Panc1 (cell line): Measurements from ENCODE around the gene STAT5A. TPM values are rescaled to one million over a fixed set of nuclear protein-coding genes. Genes with fewer than 3 reads are reported as not detected.
A peak's percentile ranks its signal among the peaks of the same experiment; 100 is the strongest.

Experiments
- ATAC-seq: fragments of 200-7000 bp; cut with Tn5 transposase; 2 replicates; pipeline ENCODE4 v1.9.1; 2020; ENCODE audit warnings: mild to moderate bottlenecking, moderate library complexity
- BruUV-seq: library from RNA; stranded (reverse); fragments of 400-500 nt; replicated peaks from 2 replicates; lab custom pipeline; 2021; lab: Mats Ljungman, UMichigan
- CTCF ChIA-PET: fragments of 300-600 bp; sonication (Branson Sonifier 250); formaldehyde crosslinking; loops from one replicate; lab custom pipeline; 2022; ENCODE audit warnings: antibody characterized with exemption; lab: Charles Lee
- POLR2A ChIA-PET: fragments of 300-600 bp; sonication (Branson Sonifier 250); formaldehyde crosslinking; loops from one replicate; lab custom pipeline; 2022; ENCODE audit warnings: antibody characterized with exemption; lab: Charles Lee
- DNase-seq: peaks from one replicate; pipeline ENCODE4 v3.0.0-alpha.2; 2010; ENCODE audit warnings: low read depth, low spot score
- H3K27ac ChIP-seq: 2 replicates; pipeline ENCODE4 v1.5.1; 2011; ENCODE audit warnings: mild to moderate bottlenecking, low read length, inconsistent platforms
- H3K27me3 ChIP-seq: fragments of 200-500 bp; sonication (Bioruptor generic); 2 replicates; pipeline ENCODE4 v1.6.0; 2014; ENCODE audit warnings: low read length, inconsistent platforms; ENCODE audit not compliant: control insufficient read depth, insufficient read depth
- H3K36me3 ChIP-seq: fragments of 200-500 bp; sonication (Bioruptor generic); 2 replicates; pipeline ENCODE4 v1.5.1; 2014; ENCODE audit warnings: inconsistent platforms, mild to moderate bottlenecking, low read length, moderate library complexity; ENCODE audit not compliant: control insufficient read depth, insufficient read depth
- H3K4me1 ChIP-seq: 2 replicates; pipeline ENCODE4 v1.5.1; 2011; ENCODE audit warnings: inconsistent platforms, mild to moderate bottlenecking, low read length, moderate library complexity; ENCODE audit not compliant: control insufficient read depth, insufficient read depth
- H3K4me3 ChIP-seq, 2 experiments: 2 replicates each; pipeline ENCODE4 v1.5.1; 2011 to 2012; ENCODE audit warnings: low read depth in 2 of 2, low read length in 2 of 2, mild to moderate bottlenecking in 2 of 2, inconsistent platforms in 1 of 2, moderate library complexity in 1 of 2
- H3K9me3 ChIP-seq: fragments of 200-500 bp; sonication (Bioruptor generic); 2 replicates; pipeline ENCODE4 v1.5.1; 2014; ENCODE audit warnings: low read depth, mild to moderate bottlenecking, inconsistent platforms, low read length, moderate library complexity; ENCODE audit not compliant: control insufficient read depth, insufficient read depth
- POLR2AphosphoS5 ChIP-seq: IDR thresholded peaks from 2 replicates; pipeline ENCODE4 v1.6.1; 2012; ENCODE audit warnings: mild to moderate bottlenecking, low read depth, low read length, moderate library complexity
- SIN3A ChIP-seq: IDR thresholded peaks from 2 replicates; pipeline ENCODE4 v1.6.1; 2012; ENCODE audit warnings: low read depth, mild to moderate bottlenecking, low read length, moderate library complexity, borderline replicate concordance; ENCODE audit not compliant: insufficient read depth
- TCF7L2 ChIP-seq: IDR thresholded peaks from 2 replicates; pipeline ENCODE4 v1.6.1; 2011; ENCODE audit warnings: mild to moderate bottlenecking, low read depth, low read length, inconsistent platforms
- in situ Hi-C: cut with HindIII; loops from 2 replicates; pipeline ENCODE4 v1.10.0; 2016; ENCODE audit warnings: low sequenced_read_pairs, low pct_unique_long_range_greater_than_20kb
- intact Hi-C: fragments of 100-400 bp; cut with micrococcal nuclease; formaldehyde crosslinking; loops from one replicate; pipeline ENCODE4 v1.10.0; 2022; ENCODE audit not compliant: unreplicated experiment
- total RNA-seq: library from RNA; stranded (reverse); gene quantifications from one replicate; pipeline ENCODE4 v1.2.1, GENCODE V29; 2021; ENCODE audit not compliant: unreplicated experiment
- TF ChIP-seq, protein P1 (sequence below), 2 experiments: IDR thresholded peaks; 2 replicates each; pipeline ENCODE4 v1.6.1; 2011 to 2012; ENCODE audit warnings: low read depth in 2 of 2, control low read depth in 1 of 2, low read length in 1 of 2, mild to moderate bottlenecking in 1 of 2, moderate library complexity in 1 of 2; ENCODE audit not compliant: insufficient read depth in 1 of 2
- TF ChIP-seq, protein P2 (sequence below): fragments of 450-650 bp; IDR thresholded peaks from 2 replicates; pipeline ENCODE4 v1.5.1; 2017; ENCODE audit warnings: mild to moderate bottlenecking

Gene STAT5A
- total RNA-seq, 1 experiment from 2014 or later, result 26.7 TPM

DNA sequence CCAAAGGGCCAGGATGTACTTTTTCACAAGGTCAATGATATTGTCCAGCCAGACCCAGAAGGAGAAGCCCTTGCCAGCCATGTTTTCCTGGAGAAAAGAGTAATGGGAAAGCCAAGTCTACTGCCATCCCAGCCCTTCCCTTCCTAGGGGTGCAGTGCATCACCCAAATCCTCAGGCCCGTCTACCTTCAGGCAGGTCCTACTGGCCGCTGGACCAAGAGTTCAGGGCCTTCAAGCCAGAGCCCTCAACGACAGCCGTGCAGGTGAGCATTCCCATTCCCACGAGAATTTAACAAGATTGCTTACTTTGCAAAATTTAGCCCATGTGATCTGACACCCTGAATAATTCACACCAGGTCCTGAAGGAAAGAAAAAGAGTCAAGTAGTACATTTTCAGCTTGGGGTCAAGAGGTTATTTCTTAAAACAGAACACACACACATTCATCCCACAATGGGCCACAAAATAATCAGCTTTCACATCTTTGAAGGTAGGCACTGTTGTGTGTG is 35.0 kb downstream of the STAT5A start:
- intact Hi-C loops (loop anchor here (10.0 kb wide), 1 partner anchor 61 kb away; the partner anchor contains the start of gene STAT3), in situ Hi-C loops (no loop called here)
- Histone ChIP-seq H3K36me3 (peaks cover 10% of the 10 kb centered on the region; the same call in 1 of the 2 replicates), H3K9me3 (no peaks in the 10 kb centered on the region), H3K27me3 (no peaks in the 10 kb centered on the region), H3K4me1 (peaks cover 48% of the 10 kb centered on the region), H3K27ac (peak overlapping the region; percentile 98), H3K4me3 (no peak overlapping the region)
- ChIA-PET POLR2A (no interaction called here), CTCF (no interaction called here)
- no TSS peak for BruUV-seq
- DNase-seq (no peak), ATAC-seq (no peak)
- TF ChIP-seq, protein P1, sequence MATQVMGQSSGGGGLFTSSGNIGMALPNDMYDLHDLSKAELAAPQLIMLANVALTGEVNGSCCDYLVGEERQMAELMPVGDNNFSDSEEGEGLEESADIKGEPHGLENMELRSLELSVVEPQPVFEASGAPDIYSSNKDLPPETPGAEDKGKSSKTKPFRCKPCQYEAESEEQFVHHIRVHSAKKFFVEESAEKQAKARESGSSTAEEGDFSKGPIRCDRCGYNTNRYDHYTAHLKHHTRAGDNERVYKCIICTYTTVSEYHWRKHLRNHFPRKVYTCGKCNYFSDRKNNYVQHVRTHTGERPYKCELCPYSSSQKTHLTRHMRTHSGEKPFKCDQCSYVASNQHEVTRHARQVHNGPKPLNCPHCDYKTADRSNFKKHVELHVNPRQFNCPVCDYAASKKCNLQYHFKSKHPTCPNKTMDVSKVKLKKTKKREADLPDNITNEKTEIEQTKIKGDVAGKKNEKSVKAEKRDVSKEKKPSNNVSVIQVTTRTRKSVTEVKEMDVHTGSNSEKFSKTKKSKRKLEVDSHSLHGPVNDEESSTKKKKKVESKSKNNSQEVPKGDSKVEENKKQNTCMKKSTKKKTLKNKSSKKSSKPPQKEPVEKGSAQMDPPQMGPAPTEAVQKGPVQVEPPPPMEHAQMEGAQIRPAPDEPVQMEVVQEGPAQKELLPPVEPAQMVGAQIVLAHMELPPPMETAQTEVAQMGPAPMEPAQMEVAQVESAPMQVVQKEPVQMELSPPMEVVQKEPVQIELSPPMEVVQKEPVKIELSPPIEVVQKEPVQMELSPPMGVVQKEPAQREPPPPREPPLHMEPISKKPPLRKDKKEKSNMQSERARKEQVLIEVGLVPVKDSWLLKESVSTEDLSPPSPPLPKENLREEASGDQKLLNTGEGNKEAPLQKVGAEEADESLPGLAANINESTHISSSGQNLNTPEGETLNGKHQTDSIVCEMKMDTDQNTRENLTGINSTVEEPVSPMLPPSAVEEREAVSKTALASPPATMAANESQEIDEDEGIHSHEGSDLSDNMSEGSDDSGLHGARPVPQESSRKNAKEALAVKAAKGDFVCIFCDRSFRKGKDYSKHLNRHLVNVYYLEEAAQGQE (IDR thresholded peaks at IDR 0.05; ENCODE audit: insufficient read depth in 1 of 2, low read depth in 2 of 2, low read length in 1 of 2), result no peak
- TF ChIP-seq TCF7L2, result no peak
- TF ChIP-seq, protein P2, sequence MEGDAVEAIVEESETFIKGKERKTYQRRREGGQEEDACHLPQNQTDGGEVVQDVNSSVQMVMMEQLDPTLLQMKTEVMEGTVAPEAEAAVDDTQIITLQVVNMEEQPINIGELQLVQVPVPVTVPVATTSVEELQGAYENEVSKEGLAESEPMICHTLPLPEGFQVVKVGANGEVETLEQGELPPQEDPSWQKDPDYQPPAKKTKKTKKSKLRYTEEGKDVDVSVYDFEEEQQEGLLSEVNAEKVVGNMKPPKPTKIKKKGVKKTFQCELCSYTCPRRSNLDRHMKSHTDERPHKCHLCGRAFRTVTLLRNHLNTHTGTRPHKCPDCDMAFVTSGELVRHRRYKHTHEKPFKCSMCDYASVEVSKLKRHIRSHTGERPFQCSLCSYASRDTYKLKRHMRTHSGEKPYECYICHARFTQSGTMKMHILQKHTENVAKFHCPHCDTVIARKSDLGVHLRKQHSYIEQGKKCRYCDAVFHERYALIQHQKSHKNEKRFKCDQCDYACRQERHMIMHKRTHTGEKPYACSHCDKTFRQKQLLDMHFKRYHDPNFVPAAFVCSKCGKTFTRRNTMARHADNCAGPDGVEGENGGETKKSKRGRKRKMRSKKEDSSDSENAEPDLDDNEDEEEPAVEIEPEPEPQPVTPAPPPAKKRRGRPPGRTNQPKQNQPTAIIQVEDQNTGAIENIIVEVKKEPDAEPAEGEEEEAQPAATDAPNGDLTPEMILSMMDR, result no peak
- no peak for TF ChIP-seq POLR2AphosphoS5
- TF ChIP-seq SIN3A, result no peak

DNA sequence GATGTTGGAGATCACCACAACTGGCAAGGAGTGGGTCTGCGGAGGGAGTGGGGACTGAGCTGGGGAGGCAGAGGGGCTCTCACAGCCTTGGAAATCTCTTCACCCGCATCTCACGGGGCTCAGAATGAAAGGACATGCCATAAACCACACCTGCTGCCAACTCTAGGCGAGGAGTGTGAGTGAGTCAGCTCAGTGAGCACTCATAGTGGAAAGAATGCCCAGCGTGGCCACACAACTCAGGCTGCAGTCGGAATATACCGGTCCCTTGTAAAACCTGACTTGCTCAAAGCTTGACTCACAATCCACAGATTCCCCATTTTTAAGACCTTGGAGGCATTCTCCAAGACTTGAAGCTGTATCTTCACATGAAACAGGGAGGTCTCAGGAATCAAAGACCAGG is 36.7 kb downstream of the STAT5A start:
- CTCF ChIA-PET, result interaction anchor here (0.7 kb wide), 1 partner anchor 195 kb away, joined by 3 read pairs; no protein-coding TSS in a partner anchor
- POLR2A ChIA-PET, result interaction anchor here (0.7 kb wide), 1 partner anchor 144 kb away, joined by 4 read pairs; no protein-coding TSS in a partner anchor
- Histone ChIP-seq H3K27ac (peak overlapping the region; percentile 98), H3K27me3 (no peaks in the 10 kb centered on the region), H3K36me3 (peaks cover 10% of the 10 kb centered on the region; the same call in 1 of the 2 replicates), H3K9me3 (no peaks in the 10 kb centered on the region), H3K4me3 (no peak overlapping the region), H3K4me1 (peaks cover 62% of the 10 kb centered on the region)
- intact Hi-C loops, result loop anchor here (10.0 kb wide), 1 partner anchor 60 kb away; the partner anchor contains the start of gene STAT3
- no TSS peak for BruUV-seq
- TF ChIP-seq POLR2AphosphoS5 (peak; percentile 67; the same call in 1 of the 2 replicates), SIN3A (no peak)
- ATAC-seq (peak; percentile 32; the same call in 1 of the 2 replicates), DNase-seq (peak; percentile 81)
- in situ Hi-C loops, result no loop called here
